H9 (cell line): ENCODE results near the gene THBS2. TPM values are rescaled to one million over a fixed set of nuclear protein-coding genes. Genes with fewer than 3 reads are reported as not detected.

Experiments used
- DNase-seq: peaks from one replicate; pipeline ENCODE4 v3.0.0-alpha.2; 2017
- H2AFZ ChIP-seq: one replicate; pipeline ENCODE4 v1.6.1; 2013; ENCODE audit warnings: mild to moderate bottlenecking, low read length, control low read depth, moderate library complexity
- H2AK5ac ChIP-seq: 2 replicates; pipeline ENCODE4 v1.6.1; 2013; ENCODE audit warnings: low read length, control low read depth, mixed read lengths; ENCODE audit not compliant: insufficient read length
- H2BK120ac ChIP-seq: one replicate; pipeline ENCODE4 v1.6.1; 2013; ENCODE audit warnings: low read depth, mild to moderate bottlenecking, low read length, control low read depth, inconsistent platforms; ENCODE audit not compliant: poor library complexity, severe bottlenecking
- H2BK12ac ChIP-seq: 2 replicates; pipeline ENCODE4 v1.6.1; 2013; ENCODE audit warnings: low read length, control low read depth, mixed read lengths, low read depth; ENCODE audit not compliant: insufficient read length
- H2BK15ac ChIP-seq: 2 replicates; pipeline ENCODE4 v1.6.1; 2013; ENCODE audit warnings: low read depth, low read length, control low read depth
- H2BK20ac ChIP-seq: one replicate; pipeline ENCODE4 v1.6.1; 2013; ENCODE audit warnings: low read depth, mild to moderate bottlenecking, low read length, control low read depth, inconsistent platforms; ENCODE audit not compliant: poor library complexity, severe bottlenecking
- H2BK5ac ChIP-seq: 2 replicates; pipeline ENCODE4 v1.6.1; 2013; ENCODE audit warnings: low read length, control low read depth, mixed read lengths; ENCODE audit not compliant: insufficient read length
- H3K14ac ChIP-seq: 2 replicates; pipeline ENCODE4 v1.6.1; 2013; ENCODE audit warnings: low read length, control low read depth; ENCODE audit not compliant: insufficient read depth
- H3K18ac ChIP-seq: 2 replicates; pipeline ENCODE4 v1.6.1; 2013; ENCODE audit warnings: low read depth, mild to moderate bottlenecking, mixed read lengths, low read length, control low read depth; ENCODE audit not compliant: insufficient read length
- H3K23ac ChIP-seq: 2 replicates; pipeline ENCODE4 v1.6.1; 2013; ENCODE audit warnings: low read length, control low read depth, mixed read lengths, low read depth; ENCODE audit not compliant: insufficient read length
- H3K23me2 ChIP-seq: 2 replicates; pipeline ENCODE4 v1.6.1; 2013; ENCODE audit warnings: low read depth, mild to moderate bottlenecking, mixed read lengths, low read length, control low read depth; ENCODE audit not compliant: insufficient read length, poor library complexity, severe bottlenecking
- H3K27ac ChIP-seq: 2 replicates; pipeline ENCODE4 v1.5.1; 2013; ENCODE audit warnings: low read length, control low read depth, mixed read lengths, low read depth; ENCODE audit not compliant: insufficient read length
- H3K27me3 ChIP-seq: 2 replicates; pipeline ENCODE4 v1.6.1; 2013; ENCODE audit warnings: low read length, control low read depth, inconsistent platforms; ENCODE audit not compliant: insufficient read depth
- H3K4ac ChIP-seq: 2 replicates; pipeline ENCODE4 v1.6.1; 2013; ENCODE audit warnings: low read depth, mild to moderate bottlenecking, control low read depth, inconsistent platforms, low read length, moderate library complexity
- H3K4me1 ChIP-seq: 2 replicates; pipeline ENCODE4 v1.6.1; 2013; ENCODE audit warnings: low read length, control low read depth, inconsistent platforms; ENCODE audit not compliant: insufficient read depth
- H3K4me2 ChIP-seq: 2 replicates; pipeline ENCODE4 v1.6.1; 2013; ENCODE audit warnings: low read length, control low read depth, mixed read lengths; ENCODE audit not compliant: insufficient read length, insufficient read depth
- H3K56ac ChIP-seq: 2 replicates; pipeline ENCODE4 v1.6.1; 2013; ENCODE audit warnings: low read depth, mild to moderate bottlenecking, mixed read lengths, low read length, control low read depth; ENCODE audit not compliant: insufficient read length
- H3K79me1 ChIP-seq: 2 replicates; pipeline ENCODE4 v1.6.1; 2013; ENCODE audit warnings: low read depth, mild to moderate bottlenecking, moderate library complexity, low read length, control low read depth, inconsistent platforms; ENCODE audit not compliant: insufficient read depth, poor library complexity, severe bottlenecking
- H3K79me2 ChIP-seq: 2 replicates; pipeline ENCODE4 v1.6.1; 2013; ENCODE audit warnings: low read length, control low read depth, inconsistent platforms; ENCODE audit not compliant: insufficient read depth
- H3K9ac ChIP-seq: 2 replicates; pipeline ENCODE4 v1.6.1; 2013; ENCODE audit warnings: low read length, control low read depth, mixed read lengths; ENCODE audit not compliant: insufficient read length; ENCODE audit errors: extremely low read depth
- H3K9me3 ChIP-seq: one replicate; pipeline ENCODE4 v1.6.1; 2013; ENCODE audit warnings: low read depth, low read length, inconsistent platforms; ENCODE audit not compliant: control insufficient read depth
- H3T11ph ChIP-seq: one replicate; pipeline ENCODE4 v1.6.1; 2013; ENCODE audit warnings: mild to moderate bottlenecking, low read length, control low read depth, inconsistent platforms
- H4K20me1 ChIP-seq: one replicate; pipeline ENCODE4 v1.6.1; 2013; ENCODE audit not compliant: control insufficient read depth, insufficient read length, insufficient read depth
- H4K5ac ChIP-seq: 2 replicates; pipeline ENCODE4 v1.6.1; 2013; ENCODE audit warnings: low read depth, mild to moderate bottlenecking, mixed read lengths, low read length, control low read depth; ENCODE audit not compliant: insufficient read length
- H4K8ac ChIP-seq: replicated peaks from 2 replicates; pipeline ENCODE4 v1.6.1; 2013; ENCODE audit warnings: low read length, control low read depth, mixed read lengths, low read depth; ENCODE audit not compliant: insufficient read length
- H4K91ac ChIP-seq: 2 replicates; pipeline ENCODE4 v1.6.1; 2013; ENCODE audit warnings: low read depth, mild to moderate bottlenecking, moderate library complexity, mixed read lengths, low read length, control low read depth; ENCODE audit not compliant: insufficient read length
- H3K27ac Mint-ChIP-seq, 3 experiments: 2 replicates in 2 of 3; 3 replicates in 1 of 3; pipeline ENCODE4 v1.8.0; 2020 to 2021; ENCODE audit warnings: mixed read lengths in 3 of 3, mild to moderate bottlenecking in 1 of 3, moderate library complexity in 1 of 3
- H3K27me3 Mint-ChIP-seq: 2 replicates; pipeline ENCODE4 v1.8.0; 2021; ENCODE audit warnings: low read depth, mild to moderate bottlenecking, moderate library complexity, mixed read lengths
- H3K36me3 Mint-ChIP-seq, 3 experiments: 2 replicates in 2 of 3; 3 replicates in 1 of 3; pipeline ENCODE4 v1.8.0; 2020 to 2021; ENCODE audit warnings: low read depth in 3 of 3, mixed read lengths in 3 of 3; ENCODE audit not compliant: insufficient read depth in 1 of 3
- H3K4me1 Mint-ChIP-seq, 2 experiments: 2 replicates each; pipeline ENCODE4 v1.8.0; 2020; ENCODE audit warnings: mixed read lengths in 2 of 2
- H3K4me3 Mint-ChIP-seq, 2 experiments: 2 replicates in 1 of 2; 3 replicates in 1 of 2; pipeline ENCODE4 v1.8.0; 2020 to 2021; ENCODE audit warnings: mild to moderate bottlenecking in 2 of 2, mixed read lengths in 2 of 2, moderate library complexity in 1 of 2
- H3K9me3 Mint-ChIP-seq, 2 experiments: 2 replicates in 1 of 2; 3 replicates in 1 of 2; pipeline ENCODE4 v1.8.0; 2020; ENCODE audit warnings: mild to moderate bottlenecking in 2 of 2, mixed read lengths in 2 of 2, moderate library complexity in 1 of 2
- CTCF ChIP-seq: fragments of 200-600 bp; sonication (generic); conservative IDR thresholded peaks from 3 replicates; pipeline ENCODE4 v1.8.0; 2021; ENCODE audit warnings: antibody characterized with exemption, mild to moderate bottlenecking
- WGBS: extraction: QIAGEN DNeasy Blood & Tissue Kit; methylation state at CpG from one replicate; pipeline ENCODE4 v1.1.7; 2013; ENCODE audit warnings: missing lambda C conversion rate, low lambda C conversion rate, mixed read lengths; ENCODE audit not compliant: insufficient read length; ENCODE audit errors: extremely low coverage; 5-methylcytosine and 5-hydroxymethylcytosine counted together
- total RNA-seq: library from RNA; stranded (reverse); gene quantifications from 2 replicates; pipeline ENCODE4 v1.2.1, GENCODE V29; 2021

Gene THBS2
- total RNA-seq, 1 experiment from 2014 or later: 14.7 TPM

- no peak overlapping the region for H4K91ac ChIP-seq
- no peak overlapping the region for H3K18ac ChIP-seq
- Mint-ChIP-seq H3K4me1 (peaks cover 32 to 36% of the 10 kb centered on the region in 2 experiments), H3K4me3 (no peak overlapping the region), H3K36me3 (peaks cover 0 to 6% (median 0%) of the 10 kb centered on the region in 3 experiments; a peak in 2 of 7 replicates), H3K9me3 (peaks cover 4 to 9% of the 10 kb centered on the region in 2 experiments; a peak in 2 of 5 replicates), H3K27ac (no peak overlapping the region; a peak in 1 of 7 replicates), H3K27me3 (no peaks in the 10 kb centered on the region)
- H2BK12ac ChIP-seq: no peak overlapping the region
- no peak overlapping the region for H3K9ac ChIP-seq
- no peak overlapping the region for H2AFZ ChIP-seq
- DNase-seq: no peak
- H2BK15ac ChIP-seq: no peak overlapping the region
- H4K20me1 ChIP-seq: no peaks in the 10 kb centered on the region
- H3K4ac ChIP-seq: no peak overlapping the region
- no peak overlapping the region for H3K56ac ChIP-seq
- no peak overlapping the region for H4K8ac ChIP-seq
- H3K23me2 ChIP-seq: no peaks in the 10 kb centered on the region
- no peak overlapping the region for H2BK20ac ChIP-seq
- H3K4me1 ChIP-seq: peaks cover 3% of the 10 kb centered on the region; the same call in 1 of the 2 replicates
- H3T11ph ChIP-seq: no peak overlapping the region
- no peaks in the 10 kb centered on the region for H3K27me3 ChIP-seq
- no peak overlapping the region for H2BK120ac ChIP-seq
- H3K23ac ChIP-seq: no peak overlapping the region
- no peak overlapping the region for H3K4me2 ChIP-seq
- H3K14ac ChIP-seq: no peak overlapping the region; the same call in 1 of the 2 replicates
- H2AK5ac ChIP-seq: no peak overlapping the region
- no peaks in the 10 kb centered on the region for H3K9me3 ChIP-seq
- no peak for TF ChIP-seq CTCF
- no peak overlapping the region for H4K5ac ChIP-seq
- no peak overlapping the region for H3K27ac ChIP-seq
- no peaks in the 10 kb centered on the region for H3K79me1 ChIP-seq
- WGBS: no CpG with 5 or more reads among the region's 1 CpG
- H2BK5ac ChIP-seq: no peak overlapping the region
- no peaks in the 10 kb centered on the region for H3K79me2 ChIP-seq
Observed at GRCh38 chr6:169274781-169275180, 21.1 kb upstream of the THBS2 start.
